ENCODE measurements around the gene HTRA3. TPM values are rescaled to one million over a fixed set of nuclear protein-coding genes. Genes with fewer than 3 reads are reported as not detected.
"Not testable (repeated sequence)": the region's sequence is repeated elsewhere in the genome, so short reads cannot be mapped to it uniquely, and the experiment has no call there.

Gene HTRA3
- total RNA-seq, 1 experiment from 2014 or later = 3.8 TPM

GRCh38 chr4:8348071-8348470 is 78.5 kb downstream of the HTRA3 start:
- Histone ChIP-seq H3K36me3 (replicated peaks; ENCODE audit: control insufficient read depth, insufficient read depth, low read length) (no peaks in the 10 kb centered on the region), H3K4me3 (ENCODE audit: insufficient read depth, low read depth, low read length) (no peak overlapping the region), H3K27me3 (ENCODE audit: control insufficient read depth, insufficient read depth, low read length) (no peaks in the 10 kb centered on the region)
- no peak for DNase-seq

GRCh38 chr4:8349236-8349635 is 79.7 kb downstream of the HTRA3 start:
- not testable (repeated sequence) for DNase-seq; H3K36me3 ChIP-seq (replicated peaks; ENCODE audit: control insufficient read depth, insufficient read depth, low read length); H3K4me3 ChIP-seq (ENCODE audit: insufficient read depth, low read depth, low read length); H3K27me3 ChIP-seq (ENCODE audit: control insufficient read depth, insufficient read depth, low read length)

- Histone ChIP-seq H3K27me3 (ENCODE audit: control insufficient read depth, insufficient read depth, low read length) (peaks cover 2% of the 10 kb centered on the region; the same call in 1 of the 2 replicates), H3K4me3 (ENCODE audit: insufficient read depth, low read depth, low read length) (no peak overlapping the region)
- no peak for DNase-seq
Measured at GRCh38 chr4:8349664-8350236, 80.2 kb downstream of the HTRA3 start.

GRCh38 chr4:8350352-8350751 is 80.8 kb downstream of the HTRA3 start:
- Histone ChIP-seq H3K27me3 (ENCODE audit: control insufficient read depth, insufficient read depth, low read length) (peaks cover 4% of the 10 kb centered on the region; the same call in 1 of the 2 replicates), H3K36me3 (replicated peaks; ENCODE audit: control insufficient read depth, insufficient read depth, low read length) (no peaks in the 10 kb centered on the region), H3K4me3 (ENCODE audit: insufficient read depth, low read depth, low read length) (no peak overlapping the region)
- no peak for DNase-seq

More at GRCh38 chr4:8349664-8350236, 80.2 kb downstream of the HTRA3 start:
- H3K36me3 ChIP-seq (replicated peaks; ENCODE audit: control insufficient read depth, insufficient read depth, low read length) = no peaks in the 10 kb centered on the region

DNA sequence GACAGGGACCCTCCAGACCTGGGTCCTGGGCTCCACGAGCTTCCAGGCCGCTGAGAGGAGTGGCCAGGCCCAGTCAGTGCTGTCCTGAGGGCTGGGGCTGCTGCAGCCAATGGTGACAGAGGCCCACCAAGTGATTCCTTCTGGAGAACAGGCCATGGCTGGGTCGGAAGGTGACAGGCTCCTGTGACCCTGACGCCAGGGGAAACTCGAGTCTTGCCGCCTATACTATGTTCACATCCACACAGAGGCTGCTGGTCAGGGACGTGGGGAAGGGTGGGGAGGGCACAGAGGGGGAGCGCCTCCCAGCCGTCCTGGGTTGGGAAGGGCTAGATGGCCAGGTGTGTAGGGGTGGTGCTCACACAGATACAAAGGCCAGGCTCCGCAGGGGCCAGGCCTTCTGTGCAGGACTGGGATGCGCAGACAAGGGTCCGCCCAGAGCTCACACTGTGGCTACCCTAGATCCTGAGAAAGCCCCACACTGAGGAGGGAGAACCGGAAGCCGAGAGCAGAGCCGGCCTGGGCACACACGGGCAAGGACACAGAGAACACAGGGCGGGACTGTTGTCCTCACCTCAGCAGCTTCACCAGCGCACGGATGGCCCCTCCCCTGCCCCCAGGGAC is 81.4 kb downstream of the HTRA3 start:
- peak; percentile 64 for DNase-seq
- H3K4me3 ChIP-seq (ENCODE audit: insufficient read depth, low read depth, low read length) = no peak overlapping the region
- H3K36me3 ChIP-seq (replicated peaks; ENCODE audit: control insufficient read depth, insufficient read depth, low read length) = no peaks in the 10 kb centered on the region
- peaks cover 4% of the 10 kb centered on the region for H3K27me3 ChIP-seq (ENCODE audit: control insufficient read depth, insufficient read depth, low read length)

DNA sequence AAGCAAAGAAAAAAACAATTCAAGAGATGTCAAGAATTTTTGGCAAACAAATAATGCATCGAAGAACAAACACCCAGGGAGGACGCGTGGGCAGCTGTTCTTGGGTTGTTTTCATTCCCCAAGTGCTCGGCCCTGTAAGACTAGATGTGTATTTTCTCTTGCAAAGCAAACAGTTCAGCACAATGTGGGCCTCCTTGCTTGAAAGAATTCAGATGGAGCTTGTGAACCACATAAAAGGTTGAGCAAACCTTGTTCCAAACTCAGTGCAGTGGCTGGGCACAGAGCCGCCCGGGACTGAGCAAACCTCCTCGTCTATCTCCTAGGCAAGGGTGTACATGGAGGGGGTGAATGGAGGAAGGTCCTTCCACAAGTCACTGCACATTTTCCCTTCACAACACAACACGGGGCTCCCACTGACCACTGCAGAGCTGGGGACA is 82.4 kb downstream of the HTRA3 start:
- no peaks in the 10 kb centered on the region for H3K36me3 ChIP-seq (replicated peaks; ENCODE audit: control insufficient read depth, insufficient read depth, low read length)
- peaks cover 9% of the 10 kb centered on the region for H3K27me3 ChIP-seq (ENCODE audit: control insufficient read depth, insufficient read depth, low read length)
- no peak overlapping the region for H3K4me3 ChIP-seq (ENCODE audit: insufficient read depth, low read depth, low read length)
- no peak for DNase-seq

- Histone ChIP-seq H3K36me3 (replicated peaks; ENCODE audit: control insufficient read depth, insufficient read depth, low read length) (no peaks in the 10 kb centered on the region), H3K27me3 (ENCODE audit: control insufficient read depth, insufficient read depth, low read length) (peaks cover 9% of the 10 kb centered on the region), H3K4me3 (ENCODE audit: insufficient read depth, low read depth, low read length) (no peak overlapping the region)
- peak; percentile 68 for DNase-seq
Measured at GRCh38 chr4:8352368-8353157, 83.0 kb downstream of the HTRA3 start.

DNA sequence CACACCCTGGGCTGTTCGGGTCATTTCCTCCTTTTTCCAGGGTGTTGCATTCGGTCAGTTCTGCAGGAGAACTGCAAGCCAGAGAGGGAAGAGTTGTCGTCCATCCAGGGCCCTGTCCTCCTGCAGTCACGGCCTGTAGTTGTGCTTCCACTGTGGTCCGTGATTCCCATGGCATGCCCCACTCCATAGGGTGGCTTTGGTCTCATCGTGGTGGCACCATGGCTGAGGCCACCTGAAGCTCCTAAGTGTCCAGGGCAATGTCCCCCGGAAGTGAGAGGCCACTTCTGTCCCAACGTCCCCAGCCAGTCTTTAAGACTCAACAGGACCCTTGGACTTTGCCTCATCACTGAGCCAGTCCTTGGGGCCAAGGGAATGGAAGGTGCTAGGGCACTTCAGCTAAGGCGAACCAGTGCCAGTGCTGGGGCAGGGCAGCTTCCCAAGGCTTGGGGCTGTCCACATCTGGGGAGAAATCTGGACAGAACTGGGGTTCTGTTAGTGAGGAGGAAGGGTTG is 83.7 kb downstream of the HTRA3 start:
- H3K36me3 ChIP-seq (replicated peaks; ENCODE audit: control insufficient read depth, insufficient read depth, low read length) = no peaks in the 10 kb centered on the region
- no peak overlapping the region for H3K4me3 ChIP-seq (ENCODE audit: insufficient read depth, low read depth, low read length)
- DNase-seq = no peak
- H3K27me3 ChIP-seq (ENCODE audit: control insufficient read depth, insufficient read depth, low read length) = peaks cover 9% of the 10 kb centered on the region

- H3K27me3 ChIP-seq (ENCODE audit: control insufficient read depth, insufficient read depth, low read length) = peaks cover 9% of the 10 kb centered on the region
- DNase-seq = no peak
Measured at GRCh38 chr4:8353912-8354453, 84.4 kb downstream of the HTRA3 start.

GRCh38 chr4:8355306-8355705 is 85.8 kb downstream of the HTRA3 start:
- Histone ChIP-seq H3K36me3 (replicated peaks; ENCODE audit: control insufficient read depth, insufficient read depth, low read length) (no peaks in the 10 kb centered on the region), H3K4me3 (ENCODE audit: insufficient read depth, low read depth, low read length) (no peak overlapping the region), H3K27me3 (ENCODE audit: control insufficient read depth, insufficient read depth, low read length) (peaks cover 10% of the 10 kb centered on the region)
- no peak for DNase-seq

More at GRCh38 chr4:8353912-8354453, 84.4 kb downstream of the HTRA3 start:
- H3K4me3 ChIP-seq (ENCODE audit: insufficient read depth, low read depth, low read length) = no peak overlapping the region
- H3K36me3 ChIP-seq (replicated peaks; ENCODE audit: control insufficient read depth, insufficient read depth, low read length) = no peaks in the 10 kb centered on the region

DNA sequence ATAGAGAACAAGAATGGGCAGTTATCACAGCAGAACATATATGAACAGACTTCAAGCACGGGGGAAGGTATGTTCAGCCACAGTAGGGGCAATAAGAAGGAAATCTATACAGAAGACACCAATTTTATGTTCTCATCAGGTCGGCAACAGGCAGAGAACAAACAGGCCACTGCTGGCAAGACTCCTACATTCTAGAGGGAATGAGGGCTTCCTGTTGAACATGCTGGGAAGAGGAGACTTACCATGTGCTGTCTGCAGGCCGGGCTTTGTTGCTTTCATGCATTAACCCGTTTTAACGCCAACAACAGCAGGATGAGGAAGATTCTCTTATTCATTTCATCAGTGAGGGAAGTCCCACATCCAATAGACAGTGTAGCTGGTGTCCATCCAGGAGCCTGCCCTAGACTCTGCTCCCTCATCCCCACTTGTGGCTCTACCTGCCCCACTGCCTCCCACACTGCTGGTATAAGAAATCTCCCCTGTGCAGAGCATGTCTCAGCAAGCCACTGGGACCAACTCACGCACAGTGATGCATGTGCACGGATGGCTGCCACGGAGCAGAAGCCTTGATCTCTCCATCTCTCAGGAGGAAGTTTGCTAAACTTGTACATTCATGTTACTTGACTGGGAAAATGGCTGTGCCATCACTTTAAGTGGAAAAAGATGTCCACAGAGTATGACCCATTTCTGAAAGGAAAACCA is 86.5 kb downstream of the HTRA3 start:
- no peaks in the 10 kb centered on the region for H3K36me3 ChIP-seq (replicated peaks; ENCODE audit: control insufficient read depth, insufficient read depth, low read length)
- H3K27me3 ChIP-seq (ENCODE audit: control insufficient read depth, insufficient read depth, low read length) = peaks cover 10% of the 10 kb centered on the region
- no peak overlapping the region for H3K4me3 ChIP-seq (ENCODE audit: insufficient read depth, low read depth, low read length)
- DNase-seq = no peak

All from H7 (cell line).